GM23338 (cell line): Measurements from ENCODE around the gene KIAA0408. TPM values are rescaled to one million over a fixed set of nuclear protein-coding genes. Genes with fewer than 3 reads are reported as not detected.

Experiments
- ATAC-seq: fragments of 200-7000 bp; cut with Tn5 transposase; 3 replicates; pipeline ENCODE4 v1.9.1; 2020
- DNase-seq: peaks from one replicate; pipeline ENCODE4 v3.0.0-alpha.2; 2015; ENCODE audit warnings: low spot score
- H2AFZ ChIP-seq: fragments of 200-600 bp; sonication (generic); 2 replicates; pipeline ENCODE4 v1.8.0; 2016; ENCODE audit warnings: antibody characterized with exemption, mild to moderate bottlenecking, moderate library complexity
- H3F3A ChIP-seq: fragments of 200-600 bp; sonication (generic); replicated peaks from 2 replicates; pipeline ENCODE4 v1.8.0; 2017; ENCODE audit warnings: antibody characterized with exemption, mixed run types, low read depth
- H3K27ac ChIP-seq: fragments of 200-600 bp; sonication (generic); 2 replicates; pipeline ENCODE4 v1.6.1; 2016; ENCODE audit warnings: low read depth
- H3K27me3 ChIP-seq: fragments of 200-600 bp; sonication (generic); 2 replicates; pipeline ENCODE4 v1.8.0; 2016; ENCODE audit warnings: mild to moderate bottlenecking, mixed run types, moderate library complexity; ENCODE audit not compliant: insufficient read depth
- H3K36me3 ChIP-seq: fragments of 200-600 bp; sonication (generic); 2 replicates; pipeline ENCODE4 v1.8.0; 2016; ENCODE audit warnings: mild to moderate bottlenecking; ENCODE audit not compliant: insufficient read depth
- H3K4me1 ChIP-seq: fragments of 200-600 bp; sonication (generic); 2 replicates; pipeline ENCODE4 v1.8.0; 2016; ENCODE audit warnings: mild to moderate bottlenecking, moderate library complexity; ENCODE audit not compliant: insufficient read depth
- H3K4me2 ChIP-seq: fragments of 200-600 bp; sonication (generic); 2 replicates; pipeline ENCODE4 v1.7.1; 2017; ENCODE audit warnings: mixed run types
- H3K4me3 ChIP-seq: fragments of 200-600 bp; sonication (generic); 2 replicates; pipeline ENCODE4 v1.6.1; 2016; ENCODE audit warnings: mixed run types
- H3K79me2 ChIP-seq: fragments of 200-600 bp; sonication (generic); replicated peaks from 2 replicates; pipeline ENCODE4 v1.8.0; 2017; ENCODE audit warnings: mild to moderate bottlenecking; ENCODE audit not compliant: insufficient read depth
- H3K9me2 ChIP-seq: fragments of 200-600 bp; sonication (generic); 2 replicates; pipeline ENCODE4 v1.8.0; 2017; ENCODE audit not compliant: insufficient read depth
- H4K20me1 ChIP-seq: fragments of 200-600 bp; sonication (generic); replicated peaks from 2 replicates; pipeline ENCODE4 v1.8.0; 2017; ENCODE audit warnings: mild to moderate bottlenecking; ENCODE audit not compliant: insufficient read depth
- H3K27ac Mint-ChIP-seq: 2 replicates; pipeline ENCODE4 v1.8.0; 2020; ENCODE audit warnings: inconsistent platforms, mild to moderate bottlenecking, moderate library complexity, mixed read lengths
- H3K27me3 Mint-ChIP-seq: 3 replicates; pipeline ENCODE4 v1.8.0; 2022; ENCODE audit warnings: low read depth, mild to moderate bottlenecking, moderate library complexity, mixed read lengths, inconsistent platforms; ENCODE audit not compliant: insufficient read depth, poor library complexity
- H3K36me3 Mint-ChIP-seq: 3 replicates; pipeline ENCODE4 v1.8.0; 2021; ENCODE audit warnings: low read depth, mild to moderate bottlenecking, inconsistent platforms, moderate library complexity, mixed read lengths
- H3K4me1 Mint-ChIP-seq: 3 replicates; pipeline ENCODE4 v1.8.0; 2020; ENCODE audit warnings: mild to moderate bottlenecking, inconsistent platforms, mixed read lengths
- H3K4me3 Mint-ChIP-seq: 3 replicates; pipeline ENCODE4 v1.8.0; 2021; ENCODE audit warnings: moderate library complexity, mild to moderate bottlenecking, inconsistent platforms, mixed read lengths
- H3K9me3 Mint-ChIP-seq: 3 replicates; pipeline ENCODE4 v1.8.0; 2020; ENCODE audit warnings: moderate library complexity, mild to moderate bottlenecking, inconsistent platforms, mixed read lengths
- CREB1 ChIP-seq: fragments of 250-450 bp; sonication (Bioruptor Pico); IDR thresholded peaks from 2 replicates; pipeline ENCODE4 v1.5.0; 2020; ENCODE audit warnings: low read depth, mild to moderate bottlenecking, moderate library complexity
- CTCF ChIP-seq, 2 experiments: fragments of 200-600 bp in 1 of 2; sonication (generic) in 1 of 2; conservative IDR thresholded peaks; 2 replicates each; pipeline versions ENCODE4 v1.5.1 to v1.6.1; 2016 to 2017; ENCODE audit warnings: antibody characterized with exemption in 2 of 2, low read depth in 2 of 2, mild to moderate bottlenecking in 2 of 2, moderate library complexity in 1 of 2
- EZH2 ChIP-seq: fragments of 200-600 bp; sonication (generic); IDR thresholded peaks from one replicate; pipeline ENCODE4 v1.8.0; 2017; ENCODE audit warnings: antibody characterized with exemption, mild to moderate bottlenecking, low read depth; ENCODE audit not compliant: unreplicated experiment
- JUNB ChIP-seq: IDR thresholded peaks from one replicate; pipeline ENCODE4 v1.6.1; 2016; ENCODE audit warnings: antibody characterized with exemption; ENCODE audit not compliant: unreplicated experiment
- NANOG ChIP-seq: IDR thresholded peaks from 2 replicates; pipeline ENCODE4 v1.6.1; 2016; ENCODE audit warnings: antibody characterized with exemption, borderline replicate concordance
- POLR2AphosphoS5 ChIP-seq: IDR thresholded peaks from 2 replicates; pipeline ENCODE4 v1.6.1; 2016; ENCODE audit warnings: antibody characterized with exemption, low read depth
- ZNF114 ChIP-seq: fragments of 250-450 bp; sonication (Bioruptor Pico); IDR thresholded peaks from 2 replicates; pipeline ENCODE4 v1.5.0; 2020; ENCODE audit warnings: mild to moderate bottlenecking, moderate library complexity
- ZNF331 ChIP-seq: fragments of 250-450 bp; sonication (Bioruptor Pico); IDR thresholded peaks from 2 replicates; pipeline ENCODE4 v1.5.0; 2020; ENCODE audit warnings: low read depth, mild to moderate bottlenecking, moderate library complexity
- ZNF462 ChIP-seq: fragments of 250-450 bp; sonication (Bioruptor Pico); IDR thresholded peaks from 2 replicates; pipeline ENCODE4 v1.5.0; 2020; ENCODE audit warnings: mild to moderate bottlenecking, moderate library complexity
- polyA plus RNA-seq: library from polyadenylated mRNA; unstranded; fragments of >200 nt; fragmentation: Nextera tagmentation; extraction: Ambion mirVana; gene quantifications from 2 replicates; pipeline ENCODE4 v1.2.1, GENCODE V29; 2016
- total RNA-seq: library from RNA; depleted of rRNA; stranded (reverse); fragments of >200 nt; shearing (Covaris generic); gene quantifications from 2 replicates; pipeline ENCODE4 v1.2.3, GENCODE V29; 2014

Gene KIAA0408
- total and polyA plus RNA-seq, 2 experiments from 2014 or later: 4.0 to 9.1 TPM

GRCh38 chr6:127464881-127465459, 5.8 kb upstream of the KIAA0408 start:
- H3K27ac Mint-ChIP-seq: no peak overlapping the region
- TF ChIP-seq CTCF (conservative IDR thresholded peaks at IDR 0.05; ENCODE audit: low read depth in 2 of 2) (peak; percentile 97 to 98), NANOG (no peak), EZH2 (no peak), JUNB (no peak)
- peaks cover 23% of the 10 kb centered on the region for H3K4me1 Mint-ChIP-seq
- Histone ChIP-seq H3K36me3 (no peaks in the 10 kb centered on the region), H3K4me1 (no peaks in the 10 kb centered on the region; the same call in 1 of the 2 replicates), H3K4me2 (no peak overlapping the region), H2AFZ (no peak overlapping the region), H3K27ac (no peak overlapping the region), H3K79me2 (no peaks in the 10 kb centered on the region), H4K20me1 (no peaks in the 10 kb centered on the region), H3K4me3 (no peak overlapping the region), H3K9me2 (no peaks in the 10 kb centered on the region), H3K27me3 (no peaks in the 10 kb centered on the region), H3F3A (no peaks in the 10 kb centered on the region)
- H3K4me3 Mint-ChIP-seq: no peak overlapping the region
- H3K9me3 Mint-ChIP-seq: no peaks in the 10 kb centered on the region
- DNase-seq (peak; percentile 89), ATAC-seq (peak; percentile 98)
- H3K27me3 Mint-ChIP-seq: no peaks in the 10 kb centered on the region
- peaks cover 3% of the 10 kb centered on the region; the same call in 1 of the 3 replicates for H3K36me3 Mint-ChIP-seq

GRCh38 chr6:127464161-127464880, 5.1 kb upstream of the KIAA0408 start:
- Histone ChIP-seq H4K20me1 (no peaks in the 10 kb centered on the region), H3K9me2 (no peaks in the 10 kb centered on the region), H2AFZ (no peak overlapping the region), H3K27ac (no peak overlapping the region), H3K36me3 (no peaks in the 10 kb centered on the region), H3F3A (no peaks in the 10 kb centered on the region), H3K4me1 (peaks cover 6% of the 10 kb centered on the region; the same call in 1 of the 2 replicates), H3K27me3 (no peaks in the 10 kb centered on the region), H3K4me2 (no peak overlapping the region), H3K4me3 (no peak overlapping the region), H3K79me2 (no peaks in the 10 kb centered on the region)
- Mint-ChIP-seq H3K9me3 (no peaks in the 10 kb centered on the region), H3K27ac (no peak overlapping the region), H3K4me1 (peaks cover 29% of the 10 kb centered on the region), H3K4me3 (no peak overlapping the region), H3K27me3 (no peaks in the 10 kb centered on the region), H3K36me3 (no peaks in the 10 kb centered on the region)
- no peak for TF ChIP-seq ZNF114 (CRISPR knock-in tag)
- TF ChIP-seq CREB1 (CRISPR knock-in tag): no peak
- TF ChIP-seq ZNF462: no peak
- TF ChIP-seq CTCF (conservative IDR thresholded peaks at IDR 0.05; ENCODE audit: low read depth in 2 of 2): no peak
- TF ChIP-seq ZNF331 (CRISPR knock-in tag): no peak
- TF ChIP-seq POLR2AphosphoS5: no peak
- ATAC-seq (no peak), DNase-seq (no peak)
